ENCODE measurements around the gene WWC2.

DNA sequence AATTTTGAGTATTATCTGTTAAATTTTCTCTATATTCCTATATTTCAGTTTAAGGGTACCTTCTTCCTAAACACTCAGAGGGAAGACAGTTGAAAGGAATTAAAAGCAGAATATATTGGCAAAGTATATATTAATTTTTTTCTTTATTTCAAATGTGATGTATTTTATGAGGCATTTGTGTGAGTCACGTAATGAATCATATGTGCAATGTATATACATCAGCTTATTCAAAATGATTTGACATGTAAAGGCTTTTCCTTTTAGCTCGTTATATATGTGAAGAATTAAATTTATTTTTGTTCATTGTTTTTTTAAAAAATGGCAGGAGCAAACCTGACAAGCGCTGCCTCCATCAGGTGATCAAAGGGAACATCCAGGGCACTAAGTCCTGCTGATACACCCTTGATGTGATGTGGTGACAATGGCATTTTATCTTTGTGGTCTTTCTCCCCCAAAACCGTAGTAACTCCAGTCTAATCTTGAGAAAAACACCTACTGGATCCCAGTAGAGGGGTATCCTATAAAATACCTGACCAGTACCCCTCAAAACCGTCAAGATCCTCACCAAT is 8.9 kb downstream of the WWC2 start:
- TF ChIP-seq, protein P1, sequence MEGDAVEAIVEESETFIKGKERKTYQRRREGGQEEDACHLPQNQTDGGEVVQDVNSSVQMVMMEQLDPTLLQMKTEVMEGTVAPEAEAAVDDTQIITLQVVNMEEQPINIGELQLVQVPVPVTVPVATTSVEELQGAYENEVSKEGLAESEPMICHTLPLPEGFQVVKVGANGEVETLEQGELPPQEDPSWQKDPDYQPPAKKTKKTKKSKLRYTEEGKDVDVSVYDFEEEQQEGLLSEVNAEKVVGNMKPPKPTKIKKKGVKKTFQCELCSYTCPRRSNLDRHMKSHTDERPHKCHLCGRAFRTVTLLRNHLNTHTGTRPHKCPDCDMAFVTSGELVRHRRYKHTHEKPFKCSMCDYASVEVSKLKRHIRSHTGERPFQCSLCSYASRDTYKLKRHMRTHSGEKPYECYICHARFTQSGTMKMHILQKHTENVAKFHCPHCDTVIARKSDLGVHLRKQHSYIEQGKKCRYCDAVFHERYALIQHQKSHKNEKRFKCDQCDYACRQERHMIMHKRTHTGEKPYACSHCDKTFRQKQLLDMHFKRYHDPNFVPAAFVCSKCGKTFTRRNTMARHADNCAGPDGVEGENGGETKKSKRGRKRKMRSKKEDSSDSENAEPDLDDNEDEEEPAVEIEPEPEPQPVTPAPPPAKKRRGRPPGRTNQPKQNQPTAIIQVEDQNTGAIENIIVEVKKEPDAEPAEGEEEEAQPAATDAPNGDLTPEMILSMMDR (IDR thresholded peaks at IDR 0.05 in 8 of 11, conservative IDR thresholded peaks at IDR 0.05 in 3 of 11), result no peak
- no peak for TF ChIP-seq POLR2AphosphoS5 (IDR thresholded peaks at IDR 0.05)
- no peak for TF ChIP-seq POLR2A (IDR thresholded peaks at IDR 0.05)
